Endothelial cell of umbilical vein (primary cell): Measurements from ENCODE around the gene PVRIG.

ENCODE experiments used
- EZH2 ChIP-seq: IDR thresholded peaks from 2 replicates; pipeline ENCODE4 v1.6.1; 2012; ENCODE audit warnings: borderline replicate concordance, low read depth, mild to moderate bottlenecking, moderate library complexity, low read length, inconsistent platforms; ENCODE audit not compliant: severe bottlenecking
- POLR2A ChIP-seq: IDR thresholded peaks from 2 replicates; pipeline ENCODE4 v1.6.1; 2012; ENCODE audit warnings: low read depth, mild to moderate bottlenecking, control low read depth, low read length
- POLR2AphosphoS5 ChIP-seq: IDR thresholded peaks from 2 replicates; pipeline ENCODE4 v1.6.1; 2012; ENCODE audit warnings: low read depth, mild to moderate bottlenecking, control low read depth, low read length, moderate library complexity; ENCODE audit not compliant: insufficient read depth
- TF ChIP-seq, protein P1 (sequence below), 2 donors: IDR thresholded peaks; 1 replicate in 1 of 2; 2 replicates in 1 of 2; pipeline ENCODE4 v1.5.1; 2011; ENCODE audit warnings: low read length in 2 of 2, mild to moderate bottlenecking in 2 of 2, moderate library complexity in 2 of 2, control low read depth in 1 of 2, inconsistent platforms in 1 of 2, low read depth in 1 of 2; ENCODE audit not compliant: insufficient read depth in 1 of 2; ENCODE audit errors: extremely low read depth in 1 of 2

DNA sequence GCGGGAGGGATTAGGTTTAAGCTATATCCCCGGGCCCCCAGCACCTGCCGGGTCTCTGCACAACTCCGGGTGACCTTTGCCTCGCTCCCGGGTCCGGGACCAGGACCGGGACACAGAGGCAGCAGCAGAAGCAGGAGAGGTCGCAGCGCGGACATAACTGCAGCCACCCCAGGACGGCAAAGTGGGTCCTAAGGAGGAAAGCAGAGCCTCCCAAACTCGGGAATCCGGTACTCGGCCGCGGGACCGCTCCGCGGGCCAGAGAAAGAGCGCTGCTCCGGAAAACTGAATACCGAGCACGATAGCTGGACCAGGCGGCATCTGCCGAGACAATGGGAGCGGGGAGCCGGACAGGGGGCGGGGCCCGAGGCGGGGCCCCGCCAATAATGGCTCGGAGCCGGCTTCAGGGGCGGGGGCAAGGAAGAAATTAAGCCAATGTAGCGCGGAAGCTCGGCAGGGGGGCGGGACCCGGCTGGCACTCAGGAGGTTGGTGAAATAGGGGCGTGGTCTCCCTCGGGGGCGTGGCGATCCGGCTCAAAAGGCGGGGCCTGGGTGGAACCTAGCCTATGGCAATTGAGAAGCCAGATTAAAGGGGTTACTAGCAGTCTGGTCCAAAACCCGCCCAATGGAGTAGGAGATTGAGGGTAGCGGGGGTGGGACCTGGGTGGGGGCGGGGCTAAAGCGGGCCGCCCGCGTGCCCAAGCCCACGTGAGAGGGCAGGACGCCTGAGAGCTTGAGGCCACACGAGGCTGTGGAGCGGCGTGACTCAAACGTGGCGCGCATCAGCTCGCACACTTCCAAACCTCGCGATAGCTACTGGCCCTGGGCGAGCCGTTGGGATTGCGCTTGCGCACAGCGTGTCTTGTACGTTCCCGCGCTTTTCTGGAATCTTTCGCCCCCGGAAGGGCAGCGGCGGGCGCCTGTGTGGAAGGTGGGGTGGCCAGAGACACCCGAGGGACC lies 42.4 kb upstream of the PVRIG start, which contains the start of the genes GPC2 and STAG3:
- TF ChIP-seq, protein P1, sequence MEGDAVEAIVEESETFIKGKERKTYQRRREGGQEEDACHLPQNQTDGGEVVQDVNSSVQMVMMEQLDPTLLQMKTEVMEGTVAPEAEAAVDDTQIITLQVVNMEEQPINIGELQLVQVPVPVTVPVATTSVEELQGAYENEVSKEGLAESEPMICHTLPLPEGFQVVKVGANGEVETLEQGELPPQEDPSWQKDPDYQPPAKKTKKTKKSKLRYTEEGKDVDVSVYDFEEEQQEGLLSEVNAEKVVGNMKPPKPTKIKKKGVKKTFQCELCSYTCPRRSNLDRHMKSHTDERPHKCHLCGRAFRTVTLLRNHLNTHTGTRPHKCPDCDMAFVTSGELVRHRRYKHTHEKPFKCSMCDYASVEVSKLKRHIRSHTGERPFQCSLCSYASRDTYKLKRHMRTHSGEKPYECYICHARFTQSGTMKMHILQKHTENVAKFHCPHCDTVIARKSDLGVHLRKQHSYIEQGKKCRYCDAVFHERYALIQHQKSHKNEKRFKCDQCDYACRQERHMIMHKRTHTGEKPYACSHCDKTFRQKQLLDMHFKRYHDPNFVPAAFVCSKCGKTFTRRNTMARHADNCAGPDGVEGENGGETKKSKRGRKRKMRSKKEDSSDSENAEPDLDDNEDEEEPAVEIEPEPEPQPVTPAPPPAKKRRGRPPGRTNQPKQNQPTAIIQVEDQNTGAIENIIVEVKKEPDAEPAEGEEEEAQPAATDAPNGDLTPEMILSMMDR (IDR thresholded peaks at IDR 0.05; ENCODE audit: extremely low read depth in 1 of 2, insufficient read depth in 1 of 2, low read depth in 1 of 2, low read length in 2 of 2): no peak
- TF ChIP-seq POLR2A (peak; percentile 85), POLR2AphosphoS5 (peak; percentile 60), EZH2 (no peak)
